Measurements from ENCODE around the gene CCDC90B. TPM values are rescaled to one million over a fixed set of nuclear protein-coding genes. Genes with fewer than 3 reads are reported as not detected.

CCDC90B gene
- total RNA-seq, 1 experiment from 2014 or later, result 35.9 TPM

- Histone ChIP-seq H3K14ac (ENCODE audit: insufficient read depth, low read length) (no peak overlapping the region), H3K4ac (ENCODE audit: low read depth, low read length) (no peak overlapping the region), H2BK15ac (ENCODE audit: low read depth, low read length) (no peak overlapping the region), H2BK20ac (ENCODE audit: low read depth, low read length, poor library complexity, severe bottlenecking) (no peak overlapping the region), H4K8ac (replicated peaks; ENCODE audit: insufficient read length, low read depth, low read length) (no peak overlapping the region), H3K56ac (ENCODE audit: insufficient read length, low read depth, low read length) (no peak overlapping the region), H3K4me2 (ENCODE audit: insufficient read depth, insufficient read length, low read length) (no peak overlapping the region), H4K91ac (ENCODE audit: insufficient read length, low read depth, low read length) (no peak overlapping the region), H3K79me1 (ENCODE audit: insufficient read depth, low read depth, low read length, poor library complexity, severe bottlenecking) (no peaks in the 10 kb centered on the region), H3K18ac (ENCODE audit: insufficient read length, low read depth, low read length) (no peak overlapping the region), H3K27me3 (ENCODE audit: insufficient read depth, low read length) (no peaks in the 10 kb centered on the region), H2BK120ac (ENCODE audit: low read depth, low read length, poor library complexity, severe bottlenecking) (no peak overlapping the region), H3K4me1 (ENCODE audit: insufficient read depth, low read length) (no peaks in the 10 kb centered on the region), H2AFZ (ENCODE audit: low read length) (no peak overlapping the region), H4K5ac (ENCODE audit: insufficient read length, low read depth, low read length) (no peak overlapping the region), H2AK5ac (ENCODE audit: insufficient read length, low read length) (no peak overlapping the region), H3K9me3 (ENCODE audit: control insufficient read depth, low read depth, low read length) (no peaks in the 10 kb centered on the region), H4K20me1 (ENCODE audit: control insufficient read depth, insufficient read depth, insufficient read length) (no peaks in the 10 kb centered on the region), H2BK5ac (ENCODE audit: insufficient read length, low read length) (no peak overlapping the region), H3K9ac (ENCODE audit: extremely low read depth, insufficient read length, low read length) (no peak overlapping the region), H3T11ph (ENCODE audit: low read length) (no peak overlapping the region), H2BK12ac (ENCODE audit: insufficient read length, low read depth, low read length) (no peak overlapping the region), H3K27ac (ENCODE audit: insufficient read length, low read depth, low read length) (no peak overlapping the region), H3K23me2 (ENCODE audit: insufficient read length, low read depth, low read length, poor library complexity, severe bottlenecking) (no peaks in the 10 kb centered on the region), H3K79me2 (ENCODE audit: insufficient read depth, low read length) (no peaks in the 10 kb centered on the region), H3K23ac (ENCODE audit: insufficient read length, low read depth, low read length) (no peak overlapping the region)
- Mint-ChIP-seq H3K4me3 (no peak overlapping the region), H3K4me1 (no peaks in the 10 kb centered on the region), H3K27ac (no peak overlapping the region), H3K9me3 (no peaks in the 10 kb centered on the region), H3K36me3 (ENCODE audit: insufficient read depth in 1 of 3, low read depth in 3 of 3) (no peaks in the 10 kb centered on the region), H3K27me3 (ENCODE audit: low read depth) (no peaks in the 10 kb centered on the region)
- DNase-seq, result no peak
- no peak for TF ChIP-seq CTCF (conservative IDR thresholded peaks at IDR 0.05)
- WGBS (ENCODE audit: extremely low coverage, insufficient read length, low lambda C conversion rate), result no CpG with 5 or more reads among the region's 2 CpGs
These were observed 33.9 kb downstream of the CCDC90B start for GRCh38 chr11:83252266-83252665.
